Testis (tissue), 3 donors: Measurements from ENCODE around the gene SLC9A4. TPM values are rescaled to one million over a fixed set of nuclear protein-coding genes. Genes with fewer than 3 reads are reported as not detected.

Source experiments
- DNase-seq: peaks from one replicate; pipeline ENCODE4 v3.0.0-alpha.2; 2019
- H3K27ac ChIP-seq, 2 donors: fragments of 200-600 bp; sonication (generic); one replicate each; pipeline ENCODE4 v1.5.1; 2019
- H3K27me3 ChIP-seq: fragments of 200-600 bp; sonication (generic); one replicate; pipeline ENCODE4 v1.5.1; 2019
- H3K36me3 ChIP-seq: fragments of 200-600 bp; sonication (generic); one replicate; pipeline ENCODE4 v1.5.1; 2017; ENCODE audit warnings: low read depth; ENCODE audit errors: missing control alignments
- H3K4me1 ChIP-seq: fragments of 200-600 bp; sonication (generic); one replicate; pipeline ENCODE4 v1.5.1; 2019
- H3K4me3 ChIP-seq, 2 donors: fragments of 200-600 bp; sonication (generic); one replicate each; pipeline ENCODE4 v1.5.1; 2017 to 2019
- H3K9me3 ChIP-seq: fragments of 200-600 bp; sonication (generic); one replicate; pipeline ENCODE4 v1.5.1; 2017
- CTCF ChIP-seq, 3 experiments: fragments of 450-650 bp in 2 of 3; fragments of 200-600 bp in 1 of 3; sonication (generic) in 1 of 3; IDR thresholded peaks; one replicate each; pipeline ENCODE4 v1.5.1; 2016 to 2019; ENCODE audit warnings: antibody characterized with exemption in 3 of 3, mild to moderate bottlenecking in 2 of 3, moderate library complexity in 1 of 3
- POLR2A ChIP-seq: fragments of 450-650 bp; IDR thresholded peaks from one replicate; pipeline ENCODE4 v1.6.1; 2017; ENCODE audit warnings: antibody characterized with exemption, mild to moderate bottlenecking, moderate library complexity
- WGBS, 2 donors: methylation state at CpG; one replicate each; pipeline ENCODE4 v1.1.5; 2018; 5-methylcytosine and 5-hydroxymethylcytosine counted together
- intact Hi-C: fragments of 100-400 bp; cut with DNase I; formaldehyde crosslinking; loops from one replicate; pipeline ENCODE4 v1.15.1; 2023; ENCODE audit warnings: low total_unique reads
- polyA plus RNA-seq: library from polyadenylated mRNA; stranded (reverse); fragments of 350-450 nt; fragmentation: Illumina TruSeq; extraction: RNeasy Lipid Tissue Mini Kit (QIAGEN cat#74804); gene quantifications from one replicate; pipeline ENCODE4 v1.2.3, GENCODE V29; 2014; ENCODE audit warnings: low read depth, low replicate concordance; ENCODE audit not compliant: insufficient read depth
- total RNA-seq, 2 donors: library from RNA; depleted of rRNA; stranded (reverse); fragments of >200 nt; gene quantifications; one replicate each; pipeline ENCODE4 v1.2.3, GENCODE V29; 2016

Gene SLC9A4
- total and polyA plus RNA-seq, 3 donors from 2014 or later: 0.31 to 0.81 (median 0.34) TPM

GRCh38 chr2:102510791-102511575 is 38.0 kb downstream of the SLC9A4 start:
- intact Hi-C loops: no loop called here
- Histone ChIP-seq H3K27ac (no peak overlapping the region), H3K36me3 (no peaks in the 10 kb centered on the region), H3K27me3 (no peaks in the 10 kb centered on the region), H3K4me3 (no peak overlapping the region), H3K9me3 (no peaks in the 10 kb centered on the region), H3K4me1 (no peaks in the 10 kb centered on the region)
- TF ChIP-seq CTCF (IDR thresholded peaks at IDR 0.05): no peak
- no peak for TF ChIP-seq POLR2A
- WGBS, 2 donors: 70 to 73% methylated on average over 2 of the region's 2 CpGs
- DNase-seq: no peak

GRCh38 chr2:102512161-102512560 is 39.1 kb downstream of the SLC9A4 start:
- intact Hi-C loops: no loop called here
- no peak overlapping the region for H3K27ac ChIP-seq
- no peak for DNase-seq
- H3K4me3 ChIP-seq: no peak overlapping the region
- no peaks in the 10 kb centered on the region for H3K9me3 ChIP-seq
- H3K4me1 ChIP-seq: no peaks in the 10 kb centered on the region
- WGBS, 2 donors: 63 to 65% methylated on average over 4 of the region's 4 CpGs
- H3K36me3 ChIP-seq: no peaks in the 10 kb centered on the region
- no peaks in the 10 kb centered on the region for H3K27me3 ChIP-seq
- TF ChIP-seq CTCF (IDR thresholded peaks at IDR 0.05) (no peak), POLR2A (no peak)

- H3K4me3 ChIP-seq: peak overlapping the region in 1 of 2 donors; percentile 13
- no peak overlapping the region for H3K27ac ChIP-seq
- intact Hi-C loops: no loop called here
- H3K36me3 ChIP-seq: no peaks in the 10 kb centered on the region
- no peak for DNase-seq
- no peaks in the 10 kb centered on the region for H3K27me3 ChIP-seq
- TF ChIP-seq CTCF (IDR thresholded peaks at IDR 0.05): no peak
- no peak for TF ChIP-seq POLR2A
- no peaks in the 10 kb centered on the region for H3K9me3 ChIP-seq
- WGBS, 2 donors: 65 to 72% methylated on average over 11 of the region's 11 CpGs
- no peaks in the 10 kb centered on the region for H3K4me1 ChIP-seq
Measured at GRCh38 chr2:102513355-102513939, 40.4 kb downstream of the SLC9A4 start.

GRCh38 chr2:102514061-102514785 is 41.2 kb downstream of the SLC9A4 start:
- no peak overlapping the region for H3K27ac ChIP-seq
- no peak for TF ChIP-seq CTCF (IDR thresholded peaks at IDR 0.05)
- no peak for TF ChIP-seq POLR2A
- H3K9me3 ChIP-seq: no peaks in the 10 kb centered on the region
- intact Hi-C loops: no loop called here
- no peak for DNase-seq
- 80 to 83% methylated on average over 7 of the region's 7 CpGs for WGBS, 2 donors
- H3K4me3 ChIP-seq: no peak overlapping the region
- H3K4me1 ChIP-seq: no peaks in the 10 kb centered on the region
- no peaks in the 10 kb centered on the region for H3K27me3 ChIP-seq
- no peaks in the 10 kb centered on the region for H3K36me3 ChIP-seq
